Measurements from ENCODE around the gene TUBB4B.
"Not testable (repeated sequence)": the region's sequence is repeated elsewhere in the genome, so short reads cannot be mapped to it uniquely, and the experiment has no call there.

TUBB4B gene

DNA sequence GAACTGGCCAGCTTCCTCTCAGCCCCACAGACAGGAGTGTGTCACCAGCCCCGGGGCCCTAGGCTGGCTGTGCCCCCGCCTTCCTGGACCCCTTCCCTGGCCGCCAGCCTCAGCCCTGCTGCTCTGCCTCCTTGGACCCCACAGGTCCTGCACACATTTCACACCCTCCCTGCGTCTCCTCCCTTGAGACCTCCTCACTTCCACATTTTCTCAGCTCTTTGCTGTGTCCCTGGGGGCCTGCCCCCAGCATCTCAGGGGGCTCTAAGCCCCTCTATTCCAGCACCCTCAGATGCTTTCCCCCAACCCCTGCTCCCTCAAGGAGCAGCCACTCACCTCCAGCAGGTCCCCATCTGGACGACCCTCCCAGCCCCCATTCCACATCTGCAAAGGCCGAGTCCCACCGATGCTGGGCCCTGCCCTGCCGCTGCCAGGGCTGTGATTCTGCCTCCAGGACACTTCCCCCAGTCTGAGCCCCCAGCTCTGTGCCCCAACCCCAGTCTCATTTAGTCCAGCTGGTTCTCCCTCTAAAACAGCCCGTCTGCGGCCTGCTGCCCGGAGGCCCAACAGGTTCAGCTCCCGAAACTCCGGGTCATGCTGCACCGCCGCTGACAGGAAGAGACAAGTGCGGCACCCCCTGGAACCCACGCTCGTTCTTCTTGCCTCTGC, 6.2 kb upstream of the TUBB4B start:
- no peak overlapping the region for H3K4me3 ChIP-seq (ENCODE audit: low read depth, low read length)
- no peak for DNase-seq (ENCODE audit: low read depth)
- TF ChIP-seq, protein P1, sequence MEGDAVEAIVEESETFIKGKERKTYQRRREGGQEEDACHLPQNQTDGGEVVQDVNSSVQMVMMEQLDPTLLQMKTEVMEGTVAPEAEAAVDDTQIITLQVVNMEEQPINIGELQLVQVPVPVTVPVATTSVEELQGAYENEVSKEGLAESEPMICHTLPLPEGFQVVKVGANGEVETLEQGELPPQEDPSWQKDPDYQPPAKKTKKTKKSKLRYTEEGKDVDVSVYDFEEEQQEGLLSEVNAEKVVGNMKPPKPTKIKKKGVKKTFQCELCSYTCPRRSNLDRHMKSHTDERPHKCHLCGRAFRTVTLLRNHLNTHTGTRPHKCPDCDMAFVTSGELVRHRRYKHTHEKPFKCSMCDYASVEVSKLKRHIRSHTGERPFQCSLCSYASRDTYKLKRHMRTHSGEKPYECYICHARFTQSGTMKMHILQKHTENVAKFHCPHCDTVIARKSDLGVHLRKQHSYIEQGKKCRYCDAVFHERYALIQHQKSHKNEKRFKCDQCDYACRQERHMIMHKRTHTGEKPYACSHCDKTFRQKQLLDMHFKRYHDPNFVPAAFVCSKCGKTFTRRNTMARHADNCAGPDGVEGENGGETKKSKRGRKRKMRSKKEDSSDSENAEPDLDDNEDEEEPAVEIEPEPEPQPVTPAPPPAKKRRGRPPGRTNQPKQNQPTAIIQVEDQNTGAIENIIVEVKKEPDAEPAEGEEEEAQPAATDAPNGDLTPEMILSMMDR (IDR thresholded peaks at IDR 0.05; ENCODE audit: control insufficient read depth, extremely low read depth, insufficient read depth) = no peak

DNA sequence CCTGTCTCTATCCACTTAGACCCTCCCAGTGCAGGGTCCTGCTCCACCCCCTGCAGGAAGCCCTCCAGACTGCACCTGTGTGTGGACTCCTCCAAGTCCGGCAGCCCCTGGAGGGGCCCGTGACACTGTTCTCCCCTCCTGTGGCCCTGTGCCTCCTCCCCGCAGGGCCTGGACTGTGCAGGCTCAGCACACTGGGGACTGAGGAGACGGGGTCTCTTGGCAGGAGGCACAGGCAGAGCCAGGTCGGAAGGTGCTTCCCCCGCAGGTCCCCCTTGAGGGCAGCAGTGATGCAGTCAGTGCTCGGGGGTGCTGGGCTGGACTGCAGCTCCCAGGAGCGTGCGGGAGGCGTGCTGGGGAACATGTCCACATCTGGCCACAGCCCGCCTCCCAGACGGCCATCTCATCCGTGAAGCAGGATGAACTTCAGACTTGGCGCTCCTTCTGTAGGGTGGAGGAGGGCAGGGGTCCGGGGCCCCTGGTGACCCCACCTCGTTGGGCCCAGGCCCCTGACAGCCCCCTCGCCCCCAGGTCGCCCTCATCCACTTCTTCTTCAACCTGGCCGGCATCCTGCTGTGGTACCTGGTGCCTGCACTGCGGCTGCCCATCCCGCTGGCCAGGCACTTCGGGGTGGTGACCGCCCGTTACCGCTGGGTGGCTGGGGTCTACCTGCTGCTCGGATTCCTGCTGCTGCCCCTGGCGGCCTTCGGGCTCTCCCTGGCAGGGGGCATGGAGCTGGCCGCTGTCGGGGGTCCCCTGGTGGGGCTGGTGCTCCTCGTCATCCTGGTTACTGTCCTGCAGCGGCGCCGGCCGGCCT, 5.5 kb upstream of the TUBB4B start:
- TF ChIP-seq, protein P1 (IDR thresholded peaks at IDR 0.05; ENCODE audit: control insufficient read depth, extremely low read depth, insufficient read depth) = no peak
- H3K4me3 ChIP-seq (ENCODE audit: low read depth, low read length) = no peak overlapping the region
- no peak for DNase-seq (ENCODE audit: low read depth)

DNA sequence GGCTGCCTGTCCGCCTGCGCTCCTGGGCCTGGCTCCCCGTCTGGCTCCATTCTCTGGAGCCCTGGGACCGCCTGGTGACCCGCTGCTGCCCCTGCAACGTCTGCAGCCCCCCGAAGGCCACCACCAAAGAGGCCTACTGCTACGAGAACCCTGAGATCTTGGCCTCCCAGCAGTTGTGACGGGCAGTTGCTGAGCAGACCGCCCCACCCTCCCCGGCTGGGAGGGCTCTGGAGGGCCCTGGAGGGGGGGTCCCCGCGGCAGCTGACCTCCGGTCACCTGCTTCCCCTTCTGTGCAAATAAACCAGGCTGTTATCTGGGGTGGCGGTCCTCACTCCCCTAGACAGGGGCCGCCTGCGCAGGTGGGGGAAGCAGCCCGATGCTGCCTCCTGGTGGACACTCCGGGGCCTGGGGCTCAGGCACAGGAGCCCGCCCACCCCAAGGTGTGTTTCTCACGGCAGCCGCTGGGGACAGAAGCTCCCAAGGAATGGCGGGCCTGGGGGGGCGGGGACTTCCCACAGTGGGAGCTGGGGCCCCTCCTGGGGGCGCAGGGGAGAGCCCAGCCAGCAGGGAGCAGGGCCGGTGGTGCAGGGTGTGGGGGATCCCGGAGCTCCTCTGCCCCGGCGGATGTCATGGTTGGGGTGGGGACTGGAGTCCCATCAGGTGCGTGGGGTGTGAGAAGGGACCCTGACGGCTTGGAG, 4.7 kb upstream of the TUBB4B start:
- peak; percentile 23 for DNase-seq (ENCODE audit: low read depth)
- TF ChIP-seq, protein P1 (IDR thresholded peaks at IDR 0.05; ENCODE audit: control insufficient read depth, extremely low read depth, insufficient read depth) = peak; percentile 97
- no peak overlapping the region; the same call in 1 of the 2 replicates for H3K4me3 ChIP-seq (ENCODE audit: low read depth, low read length)

DNA sequence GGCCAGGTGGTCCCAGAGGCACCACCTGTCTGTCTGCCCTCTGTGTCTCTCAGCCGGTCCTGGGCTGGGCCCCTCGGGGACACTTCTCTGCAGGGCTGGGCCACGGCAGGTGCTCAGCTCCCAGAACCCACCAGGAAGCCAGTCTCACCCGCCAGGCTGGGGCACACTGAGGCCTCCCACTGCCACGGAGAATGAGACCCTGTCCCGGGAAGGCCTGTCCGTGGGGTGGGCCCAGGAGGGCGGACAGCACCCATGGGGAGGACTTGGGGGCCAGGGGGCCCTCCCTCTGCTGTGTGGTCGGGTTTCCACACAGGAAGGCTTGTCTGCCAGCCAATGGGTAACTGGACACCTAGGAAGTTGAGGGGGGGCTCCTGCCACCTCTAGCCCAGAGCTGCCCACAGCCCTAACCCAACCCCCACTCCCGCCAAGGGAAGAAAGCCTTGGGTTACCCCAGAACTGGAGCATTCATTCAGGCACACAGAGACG, 4.1 kb upstream of the TUBB4B start:
- DNase-seq (ENCODE audit: low read depth) = no peak
- TF ChIP-seq, protein P1 (IDR thresholded peaks at IDR 0.05; ENCODE audit: control insufficient read depth, extremely low read depth, insufficient read depth) = no peak
- no peak overlapping the region; the same call in 1 of the 2 replicates for H3K4me3 ChIP-seq (ENCODE audit: low read depth, low read length)

DNA sequence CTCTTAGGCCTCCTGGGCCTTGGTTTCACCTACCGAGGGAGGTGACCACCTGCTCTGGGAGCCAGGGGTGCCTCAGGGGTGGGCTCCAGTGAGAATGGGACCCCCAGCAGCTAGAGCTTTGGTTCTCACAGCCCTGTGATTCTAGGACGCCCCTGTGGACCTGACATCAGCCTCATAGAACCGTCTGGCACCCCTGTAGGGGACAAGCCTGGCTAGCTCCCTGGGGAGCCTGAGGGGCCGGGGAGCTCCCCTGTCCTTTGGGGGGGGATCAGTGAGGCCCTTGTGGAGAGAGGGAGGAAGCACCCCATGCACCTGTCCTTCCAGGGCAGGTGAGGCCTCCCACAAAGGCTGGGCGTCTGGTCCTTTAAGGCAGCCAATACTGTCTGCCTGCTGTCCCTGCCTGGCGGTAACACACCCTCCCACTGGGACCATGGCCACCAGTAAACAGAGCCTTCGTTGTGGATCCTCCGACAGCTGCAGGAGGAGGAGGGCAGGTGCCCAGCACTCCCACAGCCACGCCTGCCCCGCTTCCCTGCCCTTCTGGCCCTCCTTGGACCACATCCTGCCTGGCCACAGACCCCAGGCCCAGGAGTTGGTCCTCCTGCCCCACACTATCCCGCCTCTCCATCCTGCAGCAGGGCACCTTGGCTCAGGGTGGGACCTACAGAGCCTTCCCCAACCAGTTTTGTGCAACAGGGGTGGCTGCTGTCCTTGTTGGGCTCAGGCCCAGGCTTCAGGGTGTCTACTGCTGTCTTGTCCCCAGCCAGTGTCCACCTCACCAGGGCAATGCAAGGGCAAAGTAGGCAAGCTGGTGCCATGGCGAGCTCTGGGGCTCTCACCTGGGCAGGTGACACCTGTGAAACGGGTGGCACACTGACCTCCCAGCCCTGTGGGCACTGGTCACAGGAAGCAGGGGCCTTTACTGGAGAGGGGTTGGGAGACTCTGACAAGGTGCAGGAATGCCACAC, 3.0 kb upstream of the TUBB4B start:
- TF ChIP-seq, protein P1 (IDR thresholded peaks at IDR 0.05; ENCODE audit: control insufficient read depth, extremely low read depth, insufficient read depth) = no peak
- peak; percentile 64 for DNase-seq (ENCODE audit: low read depth)
- H3K4me3 ChIP-seq (ENCODE audit: low read depth, low read length) = no peak overlapping the region

DNA sequence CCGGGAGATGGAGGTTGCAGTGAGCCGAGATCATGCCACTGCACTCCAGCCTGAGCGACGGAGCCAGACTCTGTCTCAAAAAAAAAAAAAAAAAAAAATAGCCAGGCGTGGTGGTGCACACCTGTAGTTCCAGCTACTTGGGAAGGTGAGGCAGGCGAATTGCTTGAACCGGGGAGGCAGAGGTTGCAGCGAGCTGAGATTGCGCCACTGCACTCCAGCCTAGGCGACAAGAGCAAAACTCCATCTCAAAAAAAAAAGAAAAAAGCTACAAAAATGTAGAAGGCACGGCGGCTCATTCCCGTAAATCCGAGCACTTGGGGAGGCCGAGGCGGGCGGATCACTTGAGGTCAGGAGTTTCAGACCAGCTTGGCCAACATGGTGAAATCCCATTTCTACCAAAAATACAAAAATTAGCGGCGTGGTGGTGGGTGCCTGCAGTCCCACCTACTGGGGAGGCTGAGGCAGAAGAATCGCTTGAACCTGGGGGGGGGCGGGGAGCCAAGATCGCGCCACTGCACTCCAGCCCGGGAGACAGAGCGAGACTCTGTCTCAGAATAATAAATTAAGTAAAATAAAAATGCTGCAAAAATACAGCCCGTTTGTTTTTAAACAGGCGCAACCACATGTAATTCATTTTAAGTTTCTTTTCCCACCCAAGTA, 1.4 kb upstream of the TUBB4B start:
- H3K4me3 ChIP-seq (ENCODE audit: low read depth, low read length) = peak overlapping the region; percentile 73

More for the DNA sequence above, 1.4 kb upstream of the TUBB4B start:
- DNase-seq (ENCODE audit: low read depth) = not testable (repeated sequence)

All from LNCaP clone FGC (cell line).